ENCODE measurements around the gene KIRREL3. TPM values are rescaled to one million over a fixed set of nuclear protein-coding genes. Genes with fewer than 3 reads are reported as not detected.

The KIRREL3 gene
- total and polyA plus RNA-seq, 2 of the 4 experiments (the other 2 are of a cell fraction), result 10.9 to 15.9 TPM

GRCh38 chr11:126498281-126498680 lies 502.3 kb downstream of the KIRREL3 start:
- H3K79me1 ChIP-seq (ENCODE audit: low read depth in 1 of 2, low read length in 2 of 2), result no peaks in the 10 kb centered on the region
- no TSS peak for BruUV-seq (replicated peaks)
- H3K4me3 ChIP-seq (ENCODE audit: insufficient read depth, low read depth, low read length), result no peak overlapping the region
- DNase-seq (no peak), ATAC-seq (ENCODE audit: low read depth) (no peak)
- no peak overlapping the region for H3K4me2 ChIP-seq (ENCODE audit: low read depth, low read length)
- H2AK9ac ChIP-seq (replicated peaks; ENCODE audit: low read depth, low read length, poor library complexity), result no peak overlapping the region
- H3K56ac ChIP-seq (ENCODE audit: extremely low read depth, insufficient read depth, low read length), result no peak overlapping the region
- H2BK120ac ChIP-seq (ENCODE audit: low read depth, low read length), result no peak overlapping the region
- no peak overlapping the region for H4K8ac ChIP-seq (ENCODE audit: low read depth in 2 of 2, low read length in 2 of 2)
- H3K27me3 ChIP-seq (ENCODE audit: control insufficient read depth, insufficient read depth, low read length), result peaks cover 2% of the 10 kb centered on the region; the same call in 1 of the 2 replicates
- intact Hi-C loops (cut with micrococcal nuclease), result no loop called here
- H2AFZ ChIP-seq (replicated peaks; ENCODE audit: low read length, poor library complexity), result no peak overlapping the region
- H3K9ac ChIP-seq (ENCODE audit: low read depth, low read length), result no peak overlapping the region
- in situ Hi-C loops (cut with MboI; ENCODE audit: low sequenced_read_pairs), result no loop called here
- no CpG with 5 or more reads among the region's 9 CpGs for WGBS, 2 experiments (ENCODE audit: extremely low coverage in 2 of 2, insufficient read length in 1 of 2)
- H2AK5ac ChIP-seq (ENCODE audit: low read depth, low read length), result no peak overlapping the region
- H3K4me1 ChIP-seq (ENCODE audit: control insufficient read depth, insufficient read depth, low read length), result no peaks in the 10 kb centered on the region
- H3K18ac ChIP-seq (ENCODE audit: low read depth, low read length), result no peak overlapping the region
- no peak overlapping the region for H2BK20ac ChIP-seq (ENCODE audit: low read depth, low read length)
- dilution Hi-C loops (cut with HindIII; ENCODE audit: low sequenced_read_pairs, unreplicated experiment), result no loop called here
- H3K9me3 ChIP-seq (ENCODE audit: control insufficient read depth, insufficient read depth, low read length), result no peaks in the 10 kb centered on the region
- H2BK5ac ChIP-seq (ENCODE audit: low read depth, low read length, poor library complexity, severe bottlenecking), result no peak overlapping the region
- no peak overlapping the region for H3K27ac ChIP-seq (ENCODE audit: insufficient read depth, low read length)
- no peak overlapping the region for H4K5ac ChIP-seq (ENCODE audit: low read depth, low read length)
- H3K9me1 ChIP-seq (ENCODE audit: insufficient read depth, low read length), result 0 out of 2 replicates have a peak, but pooled peaks cover 2% of the 10 kb centered on the region
- TF ChIP-seq MXI1 (IDR thresholded peaks at IDR 0.05; ENCODE audit: borderline replicate concordance, low read depth, low read length), result no peak
- no peak for TF ChIP-seq RCOR1 (IDR thresholded peaks at IDR 0.05; ENCODE audit: insufficient replicate concordance, low read length)
- TF ChIP-seq NFE2L2 (IDR thresholded peaks at IDR 0.05; ENCODE audit: low read depth, low read length), result no peak
- TF ChIP-seq ELK1 (IDR thresholded peaks at IDR 0.05; ENCODE audit: borderline replicate concordance, low read depth, low read length), result no peak
- TF ChIP-seq BHLHE40 (IDR thresholded peaks at IDR 0.05; ENCODE audit: low read depth, low read length), result no peak
- no peak for TF ChIP-seq CHD1 (IDR thresholded peaks at IDR 0.05; ENCODE audit: low read depth, low read length)
- no peak for TF ChIP-seq CTCF (conservative IDR thresholded peaks at IDR 0.05; ENCODE audit: low read depth, low read length)
- no peak for TF ChIP-seq RFX5 (IDR thresholded peaks at IDR 0.05; ENCODE audit: low read depth, low read length)
- TF ChIP-seq SMC3 (IDR thresholded peaks at IDR 0.05; ENCODE audit: low read depth, low read length), result no peak
- TF ChIP-seq POLR2A (IDR thresholded peaks at IDR 0.05; ENCODE audit: low read depth, low read length), result no peak
- no peak for TF ChIP-seq USF2 (IDR thresholded peaks at IDR 0.05; ENCODE audit: low read depth, low read length)
- TF ChIP-seq CEBPB (IDR thresholded peaks at IDR 0.05; ENCODE audit: low read depth, low read length), result no peak
- no peak for TF ChIP-seq RAD21 (IDR thresholded peaks at IDR 0.05; ENCODE audit: low read length)
- no peak for TF ChIP-seq MAZ (IDR thresholded peaks at IDR 0.05; ENCODE audit: borderline replicate concordance, low read depth, low read length)
- TF ChIP-seq FOS (IDR thresholded peaks at IDR 0.05; ENCODE audit: low read depth, low read length), result no peak
- TF ChIP-seq MAFK (IDR thresholded peaks at IDR 0.05; ENCODE audit: low read depth, low read length), result no peak
- no peak overlapping the region for H2BK15ac ChIP-seq (ENCODE audit: low read depth, low read length)
- H3K14ac ChIP-seq (replicated peaks; ENCODE audit: low read depth, low read length), result no peak overlapping the region
- H4K20me1 ChIP-seq (ENCODE audit: insufficient read depth, low read length), result no peaks in the 10 kb centered on the region
- H3K4ac ChIP-seq (ENCODE audit: low read depth, low read length), result no peak overlapping the region
- H4K91ac ChIP-seq (ENCODE audit: insufficient read depth, low read depth, low read length), result no peak overlapping the region
- POLR2A ChIA-PET (ENCODE audit: unreplicated experiment), result no interaction called here
- no peak overlapping the region; the same call in 1 of the 2 replicates for H3K23ac ChIP-seq (ENCODE audit: low read depth, low read length)
- CTCF ChIA-PET, result interaction anchor here (1.0 kb wide), 1 partner anchor 18 kb away, joined by 3 read pairs; no protein-coding TSS in a partner anchor
- no peaks in the 10 kb centered on the region for H3K36me3 ChIP-seq (ENCODE audit: control insufficient read depth, insufficient read depth, low read length)

Data from IMR-90 (cell line).